ENCODE measurements around the gene MKLN1. TPM values are rescaled to one million over a fixed set of nuclear protein-coding genes. Genes with fewer than 3 reads are reported as not detected.
A peak's percentile ranks its signal among the peaks of the same experiment; 100 is the strongest.

The MKLN1 gene
- total and polyA plus RNA-seq, 2 donors from 2014 or later: 24.4 to 77.0 TPM

DNA sequence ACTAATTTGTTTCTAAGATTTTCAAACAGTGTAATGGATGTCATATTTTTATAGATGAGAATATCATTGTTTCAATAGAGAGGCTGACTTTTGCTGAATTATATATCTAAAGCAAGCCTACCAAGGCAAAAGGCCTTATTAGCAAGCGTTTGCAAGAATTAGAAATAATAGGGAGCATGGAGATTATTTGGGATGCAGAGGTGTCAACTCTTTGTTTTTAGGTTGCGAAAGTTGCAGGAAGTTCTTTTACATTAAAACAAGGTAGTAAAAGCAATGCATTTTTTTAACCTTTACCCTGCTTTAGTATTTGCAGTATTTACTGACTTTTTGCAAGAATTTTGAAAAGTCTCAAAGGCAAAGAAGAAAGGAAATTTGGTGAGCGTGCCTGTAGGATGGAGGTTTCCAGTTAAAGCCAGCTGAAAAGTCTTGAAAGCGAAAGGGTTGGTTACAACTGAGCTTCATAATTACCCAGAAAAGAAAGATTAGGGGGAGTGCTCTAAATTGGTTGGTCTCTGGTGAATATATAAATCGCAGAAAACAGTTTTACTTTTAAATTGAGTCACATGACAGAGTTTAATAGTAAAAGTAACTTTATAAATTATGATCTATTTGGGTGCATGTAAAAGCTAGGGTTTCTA, 81.6 kb downstream of the MKLN1 start:
- FAIRE-seq (no peak), DNase-seq (no peak)
- peaks cover 0 to 23% (median 0%) of the 10 kb centered on the region in 3 donors for H3K4me1 ChIP-seq (ENCODE audit: control insufficient read depth in 2 of 3, insufficient read depth in 2 of 3, low read depth in 1 of 3, low read length in 3 of 3)
- H3K4me3 ChIP-seq (ENCODE audit: low read length in 3 of 3): peak overlapping the region in 2 of 3 donors; percentile 3 to 25
- TF ChIP-seq, protein P1, sequence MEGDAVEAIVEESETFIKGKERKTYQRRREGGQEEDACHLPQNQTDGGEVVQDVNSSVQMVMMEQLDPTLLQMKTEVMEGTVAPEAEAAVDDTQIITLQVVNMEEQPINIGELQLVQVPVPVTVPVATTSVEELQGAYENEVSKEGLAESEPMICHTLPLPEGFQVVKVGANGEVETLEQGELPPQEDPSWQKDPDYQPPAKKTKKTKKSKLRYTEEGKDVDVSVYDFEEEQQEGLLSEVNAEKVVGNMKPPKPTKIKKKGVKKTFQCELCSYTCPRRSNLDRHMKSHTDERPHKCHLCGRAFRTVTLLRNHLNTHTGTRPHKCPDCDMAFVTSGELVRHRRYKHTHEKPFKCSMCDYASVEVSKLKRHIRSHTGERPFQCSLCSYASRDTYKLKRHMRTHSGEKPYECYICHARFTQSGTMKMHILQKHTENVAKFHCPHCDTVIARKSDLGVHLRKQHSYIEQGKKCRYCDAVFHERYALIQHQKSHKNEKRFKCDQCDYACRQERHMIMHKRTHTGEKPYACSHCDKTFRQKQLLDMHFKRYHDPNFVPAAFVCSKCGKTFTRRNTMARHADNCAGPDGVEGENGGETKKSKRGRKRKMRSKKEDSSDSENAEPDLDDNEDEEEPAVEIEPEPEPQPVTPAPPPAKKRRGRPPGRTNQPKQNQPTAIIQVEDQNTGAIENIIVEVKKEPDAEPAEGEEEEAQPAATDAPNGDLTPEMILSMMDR (IDR thresholded peaks at IDR 0.05; ENCODE audit: borderline replicate concordance, extremely low read depth, insufficient read depth): no peak
- no peaks in the 10 kb centered on the region for H3K27me3 ChIP-seq (ENCODE audit: control insufficient read depth, insufficient read depth, low read length)
- no peak overlapping the region for H3K9ac ChIP-seq (ENCODE audit: low read length in 3 of 3)
- intact Hi-C loops (cut with DNase I): no loop called here
- H3K9me3 ChIP-seq (ENCODE audit: control insufficient read depth in 2 of 3, insufficient read depth in 1 of 3, low read length in 3 of 3): no peaks in the 10 kb centered on the region
- peaks cover 0 to 7% (median 0%) of the 10 kb centered on the region in 3 donors for H3K36me3 ChIP-seq (ENCODE audit: control insufficient read depth in 2 of 3, insufficient read depth in 3 of 3, low read length in 3 of 3)
- H3K27ac ChIP-seq (ENCODE audit: low read depth in 2 of 2, low read length in 2 of 2): no peak overlapping the region

- FAIRE-seq: no peak
- TF ChIP-seq, protein P1 (IDR thresholded peaks at IDR 0.05; ENCODE audit: borderline replicate concordance, extremely low read depth, insufficient read depth): no peak
- intact Hi-C loops (cut with DNase I): no loop called here
- H3K4me3 ChIP-seq (ENCODE audit: low read length in 3 of 3): no peak overlapping the region
- DNase-seq: no peak
- peaks cover 0 to 21% (median 0%) of the 10 kb centered on the region in 3 donors for H3K4me1 ChIP-seq (ENCODE audit: control insufficient read depth in 2 of 3, insufficient read depth in 2 of 3, low read depth in 1 of 3, low read length in 3 of 3)
- no peaks in the 10 kb centered on the region for H3K9me3 ChIP-seq (ENCODE audit: control insufficient read depth in 2 of 3, insufficient read depth in 1 of 3, low read length in 3 of 3)
- H3K36me3 ChIP-seq (ENCODE audit: control insufficient read depth in 2 of 3, insufficient read depth in 3 of 3, low read length in 3 of 3): peaks cover 0 to 7% (median 0%) of the 10 kb centered on the region in 3 donors
- H3K27ac ChIP-seq (ENCODE audit: low read depth in 2 of 2, low read length in 2 of 2): no peak overlapping the region
- no peaks in the 10 kb centered on the region for H3K27me3 ChIP-seq (ENCODE audit: control insufficient read depth, insufficient read depth, low read length)
- H3K9ac ChIP-seq (ENCODE audit: low read length in 3 of 3): no peak overlapping the region
Measured at GRCh38 chr7:131412031-131412430, 84.4 kb downstream of the MKLN1 start.

DNA sequence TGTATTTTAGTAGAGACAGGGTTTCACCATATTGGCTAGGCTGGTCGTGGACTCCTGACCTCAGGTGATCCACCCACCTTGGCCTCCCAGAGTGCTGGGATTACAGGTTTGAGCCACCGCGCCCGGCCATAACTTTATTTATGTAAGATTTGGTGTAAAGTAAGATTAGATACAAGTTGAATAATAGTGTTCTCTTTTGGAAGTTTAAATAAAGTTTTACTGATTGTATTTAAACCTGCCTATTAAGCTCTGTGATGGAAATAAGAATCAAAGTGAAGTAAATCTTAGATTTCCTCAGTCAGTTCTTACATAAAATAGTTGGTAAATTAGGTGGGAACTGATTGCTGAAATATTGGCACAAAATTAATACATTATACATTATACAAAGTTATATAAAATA, 86.0 kb downstream of the MKLN1 start:
- DNase-seq: no peak
- TF ChIP-seq, protein P1 (IDR thresholded peaks at IDR 0.05; ENCODE audit: borderline replicate concordance, extremely low read depth, insufficient read depth): no peak
- FAIRE-seq: no peak
- no peak overlapping the region for H3K27ac ChIP-seq (ENCODE audit: low read depth in 2 of 2, low read length in 2 of 2)
- H3K9ac ChIP-seq (ENCODE audit: low read length in 3 of 3): no peak overlapping the region
- H3K27me3 ChIP-seq (ENCODE audit: control insufficient read depth, insufficient read depth, low read length): no peaks in the 10 kb centered on the region
- H3K9me3 ChIP-seq (ENCODE audit: control insufficient read depth in 2 of 3, insufficient read depth in 1 of 3, low read length in 3 of 3): no peaks in the 10 kb centered on the region
- H3K36me3 ChIP-seq (ENCODE audit: control insufficient read depth in 2 of 3, insufficient read depth in 3 of 3, low read length in 3 of 3): peaks cover 0 to 7% (median 0%) of the 10 kb centered on the region in 3 donors
- intact Hi-C loops (cut with DNase I): no loop called here
- peaks cover 0 to 14% (median 0%) of the 10 kb centered on the region in 3 donors for H3K4me1 ChIP-seq (ENCODE audit: control insufficient read depth in 2 of 3, insufficient read depth in 2 of 3, low read depth in 1 of 3, low read length in 3 of 3)
- no peak overlapping the region for H3K4me3 ChIP-seq (ENCODE audit: low read length in 3 of 3)
